GM23338 (cell line): ENCODE measurements around the gene ZC3H6. TPM values are rescaled to one million over a fixed set of nuclear protein-coding genes. Genes with fewer than 3 reads are reported as not detected.

ENCODE experiments used
- ATAC-seq: fragments of 200-7000 bp; cut with Tn5 transposase; 3 replicates; pipeline ENCODE4 v1.9.1; 2020
- DNase-seq: peaks from one replicate; pipeline ENCODE4 v3.0.0-alpha.2; 2015; ENCODE audit warnings: low spot score
- H2AFZ ChIP-seq: fragments of 200-600 bp; sonication (generic); 2 replicates; pipeline ENCODE4 v1.8.0; 2016; ENCODE audit warnings: antibody characterized with exemption, mild to moderate bottlenecking, moderate library complexity
- H3F3A ChIP-seq: fragments of 200-600 bp; sonication (generic); replicated peaks from 2 replicates; pipeline ENCODE4 v1.8.0; 2017; ENCODE audit warnings: antibody characterized with exemption, mixed run types, low read depth
- H3K27ac ChIP-seq: fragments of 200-600 bp; sonication (generic); 2 replicates; pipeline ENCODE4 v1.6.1; 2016; ENCODE audit warnings: low read depth
- H3K27me3 ChIP-seq: fragments of 200-600 bp; sonication (generic); 2 replicates; pipeline ENCODE4 v1.8.0; 2016; ENCODE audit warnings: mild to moderate bottlenecking, mixed run types, moderate library complexity; ENCODE audit not compliant: insufficient read depth
- H3K36me3 ChIP-seq: fragments of 200-600 bp; sonication (generic); 2 replicates; pipeline ENCODE4 v1.8.0; 2016; ENCODE audit warnings: mild to moderate bottlenecking; ENCODE audit not compliant: insufficient read depth
- H3K4me1 ChIP-seq: fragments of 200-600 bp; sonication (generic); 2 replicates; pipeline ENCODE4 v1.8.0; 2016; ENCODE audit warnings: mild to moderate bottlenecking, moderate library complexity; ENCODE audit not compliant: insufficient read depth
- H3K4me2 ChIP-seq: fragments of 200-600 bp; sonication (generic); 2 replicates; pipeline ENCODE4 v1.7.1; 2017; ENCODE audit warnings: mixed run types
- H3K4me3 ChIP-seq: fragments of 200-600 bp; sonication (generic); 2 replicates; pipeline ENCODE4 v1.6.1; 2016; ENCODE audit warnings: mixed run types
- H3K79me2 ChIP-seq: fragments of 200-600 bp; sonication (generic); replicated peaks from 2 replicates; pipeline ENCODE4 v1.8.0; 2017; ENCODE audit warnings: mild to moderate bottlenecking; ENCODE audit not compliant: insufficient read depth
- H3K9me2 ChIP-seq: fragments of 200-600 bp; sonication (generic); 2 replicates; pipeline ENCODE4 v1.8.0; 2017; ENCODE audit not compliant: insufficient read depth
- H4K20me1 ChIP-seq: fragments of 200-600 bp; sonication (generic); replicated peaks from 2 replicates; pipeline ENCODE4 v1.8.0; 2017; ENCODE audit warnings: mild to moderate bottlenecking; ENCODE audit not compliant: insufficient read depth
- H3K27ac Mint-ChIP-seq: 2 replicates; pipeline ENCODE4 v1.8.0; 2020; ENCODE audit warnings: inconsistent platforms, mild to moderate bottlenecking, moderate library complexity, mixed read lengths
- H3K27me3 Mint-ChIP-seq: 3 replicates; pipeline ENCODE4 v1.8.0; 2022; ENCODE audit warnings: low read depth, mild to moderate bottlenecking, moderate library complexity, mixed read lengths, inconsistent platforms; ENCODE audit not compliant: insufficient read depth, poor library complexity
- H3K36me3 Mint-ChIP-seq: 3 replicates; pipeline ENCODE4 v1.8.0; 2021; ENCODE audit warnings: low read depth, mild to moderate bottlenecking, inconsistent platforms, moderate library complexity, mixed read lengths
- H3K4me1 Mint-ChIP-seq: 3 replicates; pipeline ENCODE4 v1.8.0; 2020; ENCODE audit warnings: mild to moderate bottlenecking, inconsistent platforms, mixed read lengths
- H3K4me3 Mint-ChIP-seq: 3 replicates; pipeline ENCODE4 v1.8.0; 2021; ENCODE audit warnings: moderate library complexity, mild to moderate bottlenecking, inconsistent platforms, mixed read lengths
- H3K9me3 Mint-ChIP-seq: 3 replicates; pipeline ENCODE4 v1.8.0; 2020; ENCODE audit warnings: moderate library complexity, mild to moderate bottlenecking, inconsistent platforms, mixed read lengths
- CREB1 ChIP-seq: fragments of 250-450 bp; sonication (Bioruptor Pico); IDR thresholded peaks from 2 replicates; pipeline ENCODE4 v1.5.0; 2020; ENCODE audit warnings: low read depth, mild to moderate bottlenecking, moderate library complexity
- EZH2phosphoT487 ChIP-seq: fragments of 200-600 bp; sonication (generic); IDR thresholded peaks from one replicate; pipeline ENCODE4 v1.8.1; 2018; ENCODE audit warnings: antibody characterized with exemption; ENCODE audit not compliant: unreplicated experiment
- JUNB ChIP-seq: IDR thresholded peaks from one replicate; pipeline ENCODE4 v1.6.1; 2016; ENCODE audit warnings: antibody characterized with exemption; ENCODE audit not compliant: unreplicated experiment
- NANOG ChIP-seq: IDR thresholded peaks from 2 replicates; pipeline ENCODE4 v1.6.1; 2016; ENCODE audit warnings: antibody characterized with exemption, borderline replicate concordance
- POLR2AphosphoS5 ChIP-seq: IDR thresholded peaks from 2 replicates; pipeline ENCODE4 v1.6.1; 2016; ENCODE audit warnings: antibody characterized with exemption, low read depth
- STAT1 ChIP-seq: IDR thresholded peaks from one replicate; pipeline ENCODE4 v1.6.1; 2016; ENCODE audit warnings: antibody characterized with exemption; ENCODE audit not compliant: unreplicated experiment
- ZNF331 ChIP-seq: fragments of 250-450 bp; sonication (Bioruptor Pico); IDR thresholded peaks from 2 replicates; pipeline ENCODE4 v1.5.0; 2020; ENCODE audit warnings: low read depth, mild to moderate bottlenecking, moderate library complexity
- ZNF462 ChIP-seq: fragments of 250-450 bp; sonication (Bioruptor Pico); IDR thresholded peaks from 2 replicates; pipeline ENCODE4 v1.5.0; 2020; ENCODE audit warnings: mild to moderate bottlenecking, moderate library complexity
- polyA plus RNA-seq: library from polyadenylated mRNA; unstranded; fragments of >200 nt; fragmentation: Nextera tagmentation; extraction: Ambion mirVana; gene quantifications from 2 replicates; pipeline ENCODE4 v1.2.1, GENCODE V29; 2016
- total RNA-seq: library from RNA; depleted of rRNA; stranded (reverse); fragments of >200 nt; shearing (Covaris generic); gene quantifications from 2 replicates; pipeline ENCODE4 v1.2.3, GENCODE V29; 2014

The ZC3H6 gene
- total and polyA plus RNA-seq, 2 experiments from 2014 or later: 4.9 to 8.0 TPM

- DNase-seq (peak; percentile 95), ATAC-seq (peak; percentile 97)
- Histone ChIP-seq H2AFZ (peak within 1 kb of the TSS; percentile 99), H3K9me2 (no peaks in the 10 kb centered on the region), H4K20me1 (no peaks in the 10 kb centered on the region), H3K27me3 (no peaks in the 10 kb centered on the region), H3K79me2 (peaks cover 8% of the 10 kb centered on the region; the same call in 1 of the 2 replicates), H3F3A (no peaks in the 10 kb centered on the region), H3K4me2 (peak within 1 kb of the TSS; percentile 98), H3K4me1 (peaks cover 8% of the 10 kb centered on the region), H3K4me3 (peak within 1 kb of the TSS; percentile 88), H3K36me3 (no peaks in the 10 kb centered on the region), H3K27ac (peak within 1 kb of the TSS; percentile 78; the same call in 1 of the 2 replicates)
- H3K9me3 Mint-ChIP-seq: no peaks in the 10 kb centered on the region
- no peaks in the 10 kb centered on the region for H3K27me3 Mint-ChIP-seq
- H3K36me3 Mint-ChIP-seq: no peaks in the 10 kb centered on the region; the same call in 2 of the 3 replicates
- H3K4me1 Mint-ChIP-seq: peaks cover 6% of the 10 kb centered on the region; the same call in 2 of the 3 replicates
- no peak within 1 kb of the TSS for H3K27ac Mint-ChIP-seq
- TF ChIP-seq STAT1 (no peak), ZNF462 (no peak), POLR2AphosphoS5 (peak; percentile 85), EZH2phosphoT487 (no peak), NANOG (no peak), JUNB (no peak), CREB1 (CRISPR knock-in tag) (peak; percentile 28; the same call in 1 of the 2 replicates), ZNF331 (CRISPR knock-in tag) (no peak)
- peak within 1 kb of the TSS; percentile 84 for H3K4me3 Mint-ChIP-seq
Observed at GRCh38 chr2:112254466-112255240, 20.7 kb upstream of the ZC3H6 start, which contains the start of gene ZC3H8. TSS of gene ZC3H8 (minus strand) at chr2:112255042. CDS start at chr2:112254981, 61 bp downstream.
